Neural cell (in vitro differentiated cells): ENCODE results near the gene KCTD19.
"Not testable (repeated sequence)": the region's sequence is repeated elsewhere in the genome, so short reads cannot be mapped to it uniquely, and the experiment has no call there.

Source experiments
- CTCF ChIP-seq: fragments of 450-650 bp; IDR thresholded peaks from 2 replicates; pipeline ENCODE4 v1.5.1; 2014; ENCODE audit warnings: antibody characterized with exemption, mild to moderate bottlenecking, moderate library complexity; ENCODE audit not compliant: poor library complexity, severe bottlenecking
- EP300 ChIP-seq: fragments of 450-650 bp; conservative IDR thresholded peaks from 2 replicates; pipeline ENCODE4 v1.6.1; 2014; ENCODE audit warnings: antibody characterized with exemption, mild to moderate bottlenecking, moderate library complexity; ENCODE audit not compliant: poor library complexity, severe bottlenecking
- EZH2 ChIP-seq: fragments of 200-600, 300-800 bp; shearing (Covaris generic), sonication (generic); IDR thresholded peaks from 2 replicates; pipeline ENCODE4 v1.6.1; 2014; ENCODE audit warnings: antibody characterized with exemption, low read length, borderline replicate concordance, mild to moderate bottlenecking; ENCODE audit not compliant: insufficient read depth, poor library complexity, severe bottlenecking
- POLR2AphosphoS5 ChIP-seq: IDR thresholded peaks from 2 replicates; pipeline ENCODE4 v1.6.1; 2012
- RAD21 ChIP-seq: fragments of 450-650 bp; conservative IDR thresholded peaks from 2 replicates; pipeline ENCODE4 v1.6.1; 2014; ENCODE audit warnings: antibody characterized with exemption, mild to moderate bottlenecking, moderate library complexity
- REST ChIP-seq: IDR thresholded peaks from 2 replicates; pipeline ENCODE4 v1.6.1; 2012; ENCODE audit warnings: borderline replicate concordance

- TF ChIP-seq CTCF, RAD21, EP300, EZH2, POLR2AphosphoS5, REST: not testable (repeated sequence)
Measured at GRCh38 chr16:67352463-67352862, 25.9 kb upstream of the KCTD19 start.
